HepG2 (cell line): ENCODE data around the gene IRS1. TPM values are rescaled to one million over a fixed set of nuclear protein-coding genes. Genes with fewer than 3 reads are reported as not detected.

Experiments
- ARNTL ChIP-seq: sonication (generic); formaldehyde crosslinking; IDR thresholded peaks from 2 replicates; pipeline ENCODE4 v1.4.0; 2020; ENCODE audit warnings: mild to moderate bottlenecking, missing genetic modification reagents
- ATF7 ChIP-seq, 2 experiments: fragments of 450-650 bp in 1 of 2; sonication (generic) in 1 of 2; formaldehyde crosslinking in 1 of 2; IDR thresholded peaks; 2 replicates each; pipeline versions ENCODE4 v1.4.0 to v1.6.1; 2016 to 2020; ENCODE audit warnings: antibody characterized with exemption in 1 of 2, mild to moderate bottlenecking in 1 of 2, missing genetic modification reagents in 1 of 2
- FIP1L1 ChIP-seq: fragments of 200-400 bp; formaldehyde crosslinking; IDR thresholded peaks from 2 replicates; pipeline ENCODE4 v1.6.1; 2018; ENCODE audit warnings: low read depth, mild to moderate bottlenecking, low read length, moderate library complexity, borderline replicate concordance; ENCODE audit not compliant: insufficient read depth
- FOXO1 ChIP-seq: sonication (generic); formaldehyde crosslinking; IDR thresholded peaks from 2 replicates; pipeline ENCODE4 v1.4.0; 2020; ENCODE audit warnings: missing genetic modification reagents
- HNRNPUL1 ChIP-seq: fragments of 200-400 bp; formaldehyde crosslinking; IDR thresholded peaks from 2 replicates; pipeline ENCODE4 v1.6.1; 2017; ENCODE audit warnings: low read depth, mild to moderate bottlenecking, low read length, moderate library complexity
- IRF1 ChIP-seq: sonication (generic); formaldehyde crosslinking; IDR thresholded peaks from 2 replicates; pipeline ENCODE4 v1.4.0; 2020; ENCODE audit warnings: low read depth, mild to moderate bottlenecking, missing genetic modification reagents
- NCOA5 ChIP-seq: sonication (generic); formaldehyde crosslinking; IDR thresholded peaks from 2 replicates; pipeline ENCODE4 v1.4.0; 2020; ENCODE audit warnings: missing genetic modification reagents
- NCOR1 ChIP-seq: fragments of 200-600 bp; sonication (generic); IDR thresholded peaks from 2 replicates; pipeline ENCODE4 v1.7.0; 2017; ENCODE audit warnings: antibody characterized with exemption, low read length, borderline replicate concordance
- NKX3-1 ChIP-seq: sonication (generic); formaldehyde crosslinking; IDR thresholded peaks from 2 replicates; pipeline ENCODE4 v1.5.0; 2020; ENCODE audit warnings: missing genetic modification reagents
- NR2F6 ChIP-seq, 2 experiments: IDR thresholded peaks; 2 replicates each; pipeline ENCODE4 v1.6.1; 2016; ENCODE audit warnings: antibody characterized with exemption in 1 of 2, mild to moderate bottlenecking in 1 of 2
- PCBP2 ChIP-seq: fragments of 200-400 bp; formaldehyde crosslinking; optimal IDR thresholded peaks from 2 replicates; pipeline ENCODE3; 2018; ENCODE audit warnings: low read length, low read depth; ENCODE audit not compliant: poor library complexity, severe bottlenecking
- PHF5A ChIP-seq: IDR thresholded peaks from one replicate; pipeline ENCODE4 v1.6.1; 2018; ENCODE audit warnings: low read depth, missing genetic modification reagents; ENCODE audit not compliant: unreplicated experiment
- POGZ ChIP-seq: sonication (generic); formaldehyde crosslinking; IDR thresholded peaks from 2 replicates; pipeline ENCODE4 v1.4.0; 2020; ENCODE audit warnings: mild to moderate bottlenecking, missing genetic modification reagents
- PRMT3 ChIP-seq: sonication (generic); formaldehyde crosslinking; IDR thresholded peaks from 2 replicates; pipeline ENCODE4 v1.8.1; 2022; ENCODE audit warnings: low read depth, mild to moderate bottlenecking, moderate library complexity, missing genetic modification reagents, borderline replicate concordance
- SCMH1 ChIP-seq: sonication (generic); formaldehyde crosslinking; IDR thresholded peaks from 2 replicates; pipeline ENCODE4 v1.9.0; 2021; ENCODE audit warnings: missing genetic modification reagents, mild to moderate bottlenecking, borderline replicate concordance
- SIX4 ChIP-seq: sonication (generic); formaldehyde crosslinking; IDR thresholded peaks from 2 replicates; pipeline ENCODE4 v1.4.0; 2020; ENCODE audit warnings: missing genetic modification reagents
- SNAPC2 ChIP-seq: sonication (generic); formaldehyde crosslinking; IDR thresholded peaks from 2 replicates; pipeline ENCODE4 v1.8.1; 2022; ENCODE audit warnings: mild to moderate bottlenecking, missing genetic modification reagents
- SOX5 ChIP-seq: IDR thresholded peaks from 2 replicates; pipeline ENCODE4 v1.6.1; 2016; ENCODE audit warnings: borderline replicate concordance
- SUZ12 ChIP-seq: fragments of 150-350 bp; IDR thresholded peaks from 2 replicates; pipeline ENCODE4 v1.6.1; 2014; ENCODE audit warnings: low read depth, low read length
- THAP8 ChIP-seq: sonication (generic); formaldehyde crosslinking; IDR thresholded peaks from 2 replicates; pipeline ENCODE4 v1.5.1; 2020; ENCODE audit warnings: missing genetic modification reagents, mild to moderate bottlenecking, borderline replicate concordance
- ZFP90 ChIP-seq: sonication (generic); formaldehyde crosslinking; IDR thresholded peaks from 2 replicates; pipeline ENCODE4 v1.8.0; 2022; ENCODE audit warnings: missing genetic modification reagents, mild to moderate bottlenecking, inconsistent platforms, borderline replicate concordance
- ZFYVE20 ChIP-seq: sonication (generic); formaldehyde crosslinking; IDR thresholded peaks from 2 replicates; pipeline ENCODE4 v1.8.0; 2023; ENCODE audit warnings: low read depth, mild to moderate bottlenecking, moderate library complexity, missing genetic modification reagents, borderline replicate concordance
- ZNF136 ChIP-seq: sonication (generic); formaldehyde crosslinking; IDR thresholded peaks from 2 replicates; pipeline ENCODE4 v1.8.1; 2022; ENCODE audit warnings: low read depth, mild to moderate bottlenecking, moderate library complexity, missing genetic modification reagents
- ZNF180 ChIP-seq: sonication (generic); formaldehyde crosslinking; IDR thresholded peaks from 2 replicates; pipeline ENCODE4 v1.4.0; 2020; ENCODE audit warnings: low read depth, missing genetic modification reagents, borderline replicate concordance
- ZNF24 ChIP-seq: fragments of 450-650 bp; IDR thresholded peaks from 2 replicates; pipeline ENCODE4 v1.6.1; 2017; ENCODE audit warnings: antibody characterized with exemption, mild to moderate bottlenecking
- ZNF432 ChIP-seq: sonication (generic); formaldehyde crosslinking; IDR thresholded peaks from 2 replicates; pipeline ENCODE4 v1.5.0; 2020; ENCODE audit warnings: missing genetic modification reagents, mild to moderate bottlenecking, borderline replicate concordance
- ZNF510 ChIP-seq: sonication (generic); formaldehyde crosslinking; IDR thresholded peaks from 2 replicates; pipeline ENCODE4 v1.4.0; 2020; ENCODE audit warnings: low read depth, mild to moderate bottlenecking, missing genetic modification reagents
- ZNF543 ChIP-seq: sonication (generic); formaldehyde crosslinking; IDR thresholded peaks from 2 replicates; pipeline ENCODE4 v1.4.0; 2020; ENCODE audit warnings: mild to moderate bottlenecking, missing genetic modification reagents
- ZNF572 ChIP-seq: sonication (generic); formaldehyde crosslinking; IDR thresholded peaks from 2 replicates; pipeline ENCODE4 v1.5.1; 2020; ENCODE audit warnings: mild to moderate bottlenecking, missing genetic modification reagents
- ZNF605 ChIP-seq: sonication (generic); formaldehyde crosslinking; IDR thresholded peaks from 2 replicates; pipeline ENCODE4 v1.8.0; 2022; ENCODE audit warnings: mild to moderate bottlenecking, missing genetic modification reagents
- ZNF678 ChIP-seq: sonication (generic); formaldehyde crosslinking; IDR thresholded peaks from 2 replicates; pipeline ENCODE4 v1.4.0; 2020; ENCODE audit warnings: mild to moderate bottlenecking, missing genetic modification reagents
- ZNF7 ChIP-seq: IDR thresholded peaks from 2 replicates; pipeline ENCODE4 v1.6.1; 2016; ENCODE audit warnings: missing biosample characterization, missing genetic modification reagents
- polyA plus RNA-seq, 8 experiments: library from polyadenylated mRNA; depleted of rRNA in 3 of 8; stranded (reverse) in 7 of 8; unstranded in 1 of 8; fragments of >200 nt; fragmentation: Illumina TruSeq in 4 of 8; extraction: Trizol in 4 of 8; gene quantifications; 2 replicates each; pipeline versions ENCODE4 v1.2.1 to v1.2.3, GENCODE V29; 2011 to 2016; ENCODE audit warnings: low read depth in 4 of 8, missing spikeins in 1 of 8, mixed read lengths in 1 of 8; ENCODE audit not compliant: insufficient read depth in 1 of 8
- total RNA-seq, 5 experiments: library from RNA; depleted of rRNA; stranded (reverse); fragments of >200 nt; fragmentation: Illumina TruSeq; extraction: Trizol; gene quantifications; 2 replicates each; pipeline ENCODE4 v1.2.3, GENCODE V29; 2016; ENCODE audit warnings: low read depth in 1 of 5

IRS1 gene
- total and polyA plus RNA-seq, 2 of the 13 experiments (the other 11 are each of a cell fraction or from before 2014, with no cell fraction given): 8.7 to 9.0 TPM

GRCh38 chr2:226733189-226733858 is 66.3 kb downstream of the IRS1 start (continued):
- peak; percentile 95 for TF ChIP-seq POGZ (CRISPR knock-in tag)
- no peak for TF ChIP-seq SCMH1
- peak; percentile 59; the same call in 1 of the 2 replicates for TF ChIP-seq ZNF678
- TF ChIP-seq PRMT3 (CRISPR knock-in tag): no peak
- TF ChIP-seq ZFP90 (CRISPR knock-in tag): no peak
- TF ChIP-seq NCOA5 (CRISPR knock-in tag): peak; percentile 38; the same call in 1 of the 2 replicates
- peak; percentile 99 for TF ChIP-seq NR2F6 (IDR thresholded peaks at IDR 0.05)
- peak; percentile 99 for TF ChIP-seq NR2F6 (CRISPR knock-in tag; IDR thresholded peaks at IDR 0.05)
- TF ChIP-seq PCBP2: no peak
- TF ChIP-seq ATF7 (IDR thresholded peaks at IDR 0.05): no peak
- TF ChIP-seq ATF7 (CRISPR knock-in tag; IDR thresholded peaks at IDR 0.05): no peak; the same call in 1 of the 2 replicates
- peak; percentile 75; the same call in 1 of the 2 replicates for TF ChIP-seq NKX3-1 (CRISPR knock-in tag)
- no peak for TF ChIP-seq THAP8 (CRISPR knock-in tag)
- TF ChIP-seq PHF5A: peak; percentile 32
- peak; percentile 93 for TF ChIP-seq SOX5 (CRISPR knock-in tag)
- no peak for TF ChIP-seq SUZ12
- no peak for TF ChIP-seq FIP1L1
- peak; percentile 96 for TF ChIP-seq NCOR1
- TF ChIP-seq HNRNPUL1: peak; percentile 92
- peak; percentile 90 for TF ChIP-seq SIX4 (CRISPR knock-in tag)
- no peak for TF ChIP-seq ZNF543 (CRISPR knock-in tag)
- TF ChIP-seq ZFYVE20: no peak
- no peak for TF ChIP-seq IRF1 (CRISPR knock-in tag)
- no peak for TF ChIP-seq SNAPC2 (CRISPR knock-in tag)
- TF ChIP-seq ZNF24: peak; percentile 72
- TF ChIP-seq ZNF7: no peak
- no peak for TF ChIP-seq ZNF605 (CRISPR knock-in tag)
- TF ChIP-seq ZNF572 (CRISPR knock-in tag): no peak
- no peak for TF ChIP-seq ZNF432 (CRISPR knock-in tag)
- no peak for TF ChIP-seq ZNF180 (CRISPR knock-in tag)
- TF ChIP-seq ZNF136 (CRISPR knock-in tag): peak; percentile 15; the same call in 1 of the 2 replicates
- TF ChIP-seq FOXO1 (CRISPR knock-in tag): peak; percentile 80; the same call in 1 of the 2 replicates
- no peak for TF ChIP-seq ZNF510 (CRISPR knock-in tag)
- TF ChIP-seq ARNTL (CRISPR knock-in tag): peak; percentile 36; the same call in 1 of the 2 replicates
